GM12878 (cell line): ENCODE measurements around the gene ST6GAL2.

ENCODE experiments used
- MTA2 ChIP-seq: fragments of 450-650 bp; IDR thresholded peaks from 2 replicates; pipeline ENCODE4 v1.6.1; 2016; ENCODE audit warnings: low read depth, mild to moderate bottlenecking, moderate library complexity
- NFYA ChIP-seq: IDR thresholded peaks from 2 replicates; pipeline ENCODE4 v1.6.1; 2011; ENCODE audit warnings: low read depth, mild to moderate bottlenecking, low read length, improper control_type of control experiment, borderline replicate concordance
- POLR2A ChIP-seq: IDR thresholded peaks from 2 replicates; pipeline ENCODE4 v1.6.1; 2011; ENCODE audit warnings: low read depth, mild to moderate bottlenecking, low read length
- POLR2AphosphoS2 ChIP-seq: IDR thresholded peaks from 2 replicates; pipeline ENCODE4 v1.6.1; 2011; ENCODE audit warnings: low read depth, mild to moderate bottlenecking, low read length, improper control_type of control experiment, moderate library complexity
- TF ChIP-seq, protein P1 (sequence below): IDR thresholded peaks from 2 replicates; pipeline ENCODE4 v1.6.1; 2012; ENCODE audit warnings: mild to moderate bottlenecking, low read depth, low read length
- TF ChIP-seq, protein P2 (sequence below), 3 experiments: IDR thresholded peaks in 2 of 3; conservative IDR thresholded peaks in 1 of 3; 2 replicates each; pipeline ENCODE4 v1.5.1; 2011; ENCODE audit warnings: low read depth in 3 of 3, low read length in 3 of 3, mild to moderate bottlenecking in 3 of 3, control low read depth in 2 of 3, moderate library complexity in 2 of 3, inconsistent platforms in 1 of 3, mixed read lengths in 1 of 3; ENCODE audit not compliant: control insufficient read depth in 2 of 3, insufficient read depth in 1 of 3; ENCODE audit errors: extremely low read depth in 1 of 3
- TF ChIP-seq, protein P3 (sequence below): fragments of 450-650 bp; formaldehyde crosslinking; IDR thresholded peaks from 2 replicates; pipeline ENCODE4 v1.5.0; 2022; ENCODE audit warnings: mild to moderate bottlenecking, missing genetic modification characterization

DNA sequence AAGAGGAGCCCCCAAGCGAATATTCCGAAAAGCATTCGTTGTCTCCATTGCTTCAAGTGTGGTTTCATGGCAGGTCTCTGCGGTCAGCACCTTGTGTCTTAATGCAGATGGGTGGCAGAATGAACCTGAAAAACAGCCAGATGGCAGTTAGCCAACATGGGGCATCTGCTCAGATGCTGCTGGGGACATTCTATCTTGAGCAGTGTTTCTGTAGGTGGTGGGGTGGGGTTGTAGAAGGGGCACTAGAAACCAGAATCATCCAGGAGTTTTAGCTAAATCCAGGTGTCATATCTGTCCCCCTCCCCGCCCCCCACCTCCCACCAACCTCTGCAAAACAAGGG is 42.1 kb downstream of the ST6GAL2 start:
- TF ChIP-seq POLR2A (no peak), POLR2AphosphoS2 (no peak), NFYA (no peak), MTA2 (no peak)
- TF ChIP-seq, protein P1, sequence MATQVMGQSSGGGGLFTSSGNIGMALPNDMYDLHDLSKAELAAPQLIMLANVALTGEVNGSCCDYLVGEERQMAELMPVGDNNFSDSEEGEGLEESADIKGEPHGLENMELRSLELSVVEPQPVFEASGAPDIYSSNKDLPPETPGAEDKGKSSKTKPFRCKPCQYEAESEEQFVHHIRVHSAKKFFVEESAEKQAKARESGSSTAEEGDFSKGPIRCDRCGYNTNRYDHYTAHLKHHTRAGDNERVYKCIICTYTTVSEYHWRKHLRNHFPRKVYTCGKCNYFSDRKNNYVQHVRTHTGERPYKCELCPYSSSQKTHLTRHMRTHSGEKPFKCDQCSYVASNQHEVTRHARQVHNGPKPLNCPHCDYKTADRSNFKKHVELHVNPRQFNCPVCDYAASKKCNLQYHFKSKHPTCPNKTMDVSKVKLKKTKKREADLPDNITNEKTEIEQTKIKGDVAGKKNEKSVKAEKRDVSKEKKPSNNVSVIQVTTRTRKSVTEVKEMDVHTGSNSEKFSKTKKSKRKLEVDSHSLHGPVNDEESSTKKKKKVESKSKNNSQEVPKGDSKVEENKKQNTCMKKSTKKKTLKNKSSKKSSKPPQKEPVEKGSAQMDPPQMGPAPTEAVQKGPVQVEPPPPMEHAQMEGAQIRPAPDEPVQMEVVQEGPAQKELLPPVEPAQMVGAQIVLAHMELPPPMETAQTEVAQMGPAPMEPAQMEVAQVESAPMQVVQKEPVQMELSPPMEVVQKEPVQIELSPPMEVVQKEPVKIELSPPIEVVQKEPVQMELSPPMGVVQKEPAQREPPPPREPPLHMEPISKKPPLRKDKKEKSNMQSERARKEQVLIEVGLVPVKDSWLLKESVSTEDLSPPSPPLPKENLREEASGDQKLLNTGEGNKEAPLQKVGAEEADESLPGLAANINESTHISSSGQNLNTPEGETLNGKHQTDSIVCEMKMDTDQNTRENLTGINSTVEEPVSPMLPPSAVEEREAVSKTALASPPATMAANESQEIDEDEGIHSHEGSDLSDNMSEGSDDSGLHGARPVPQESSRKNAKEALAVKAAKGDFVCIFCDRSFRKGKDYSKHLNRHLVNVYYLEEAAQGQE = no peak
- TF ChIP-seq, protein P2, sequence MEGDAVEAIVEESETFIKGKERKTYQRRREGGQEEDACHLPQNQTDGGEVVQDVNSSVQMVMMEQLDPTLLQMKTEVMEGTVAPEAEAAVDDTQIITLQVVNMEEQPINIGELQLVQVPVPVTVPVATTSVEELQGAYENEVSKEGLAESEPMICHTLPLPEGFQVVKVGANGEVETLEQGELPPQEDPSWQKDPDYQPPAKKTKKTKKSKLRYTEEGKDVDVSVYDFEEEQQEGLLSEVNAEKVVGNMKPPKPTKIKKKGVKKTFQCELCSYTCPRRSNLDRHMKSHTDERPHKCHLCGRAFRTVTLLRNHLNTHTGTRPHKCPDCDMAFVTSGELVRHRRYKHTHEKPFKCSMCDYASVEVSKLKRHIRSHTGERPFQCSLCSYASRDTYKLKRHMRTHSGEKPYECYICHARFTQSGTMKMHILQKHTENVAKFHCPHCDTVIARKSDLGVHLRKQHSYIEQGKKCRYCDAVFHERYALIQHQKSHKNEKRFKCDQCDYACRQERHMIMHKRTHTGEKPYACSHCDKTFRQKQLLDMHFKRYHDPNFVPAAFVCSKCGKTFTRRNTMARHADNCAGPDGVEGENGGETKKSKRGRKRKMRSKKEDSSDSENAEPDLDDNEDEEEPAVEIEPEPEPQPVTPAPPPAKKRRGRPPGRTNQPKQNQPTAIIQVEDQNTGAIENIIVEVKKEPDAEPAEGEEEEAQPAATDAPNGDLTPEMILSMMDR (IDR thresholded peaks at IDR 0.05 in 2 of 3, conservative IDR thresholded peaks at IDR 0.05 in 1 of 3; ENCODE audit: control insufficient read depth in 2 of 3, extremely low read depth in 1 of 3, insufficient read depth in 1 of 3, low read depth in 3 of 3, low read length in 3 of 3) = no peak
- TF ChIP-seq, protein P3, sequence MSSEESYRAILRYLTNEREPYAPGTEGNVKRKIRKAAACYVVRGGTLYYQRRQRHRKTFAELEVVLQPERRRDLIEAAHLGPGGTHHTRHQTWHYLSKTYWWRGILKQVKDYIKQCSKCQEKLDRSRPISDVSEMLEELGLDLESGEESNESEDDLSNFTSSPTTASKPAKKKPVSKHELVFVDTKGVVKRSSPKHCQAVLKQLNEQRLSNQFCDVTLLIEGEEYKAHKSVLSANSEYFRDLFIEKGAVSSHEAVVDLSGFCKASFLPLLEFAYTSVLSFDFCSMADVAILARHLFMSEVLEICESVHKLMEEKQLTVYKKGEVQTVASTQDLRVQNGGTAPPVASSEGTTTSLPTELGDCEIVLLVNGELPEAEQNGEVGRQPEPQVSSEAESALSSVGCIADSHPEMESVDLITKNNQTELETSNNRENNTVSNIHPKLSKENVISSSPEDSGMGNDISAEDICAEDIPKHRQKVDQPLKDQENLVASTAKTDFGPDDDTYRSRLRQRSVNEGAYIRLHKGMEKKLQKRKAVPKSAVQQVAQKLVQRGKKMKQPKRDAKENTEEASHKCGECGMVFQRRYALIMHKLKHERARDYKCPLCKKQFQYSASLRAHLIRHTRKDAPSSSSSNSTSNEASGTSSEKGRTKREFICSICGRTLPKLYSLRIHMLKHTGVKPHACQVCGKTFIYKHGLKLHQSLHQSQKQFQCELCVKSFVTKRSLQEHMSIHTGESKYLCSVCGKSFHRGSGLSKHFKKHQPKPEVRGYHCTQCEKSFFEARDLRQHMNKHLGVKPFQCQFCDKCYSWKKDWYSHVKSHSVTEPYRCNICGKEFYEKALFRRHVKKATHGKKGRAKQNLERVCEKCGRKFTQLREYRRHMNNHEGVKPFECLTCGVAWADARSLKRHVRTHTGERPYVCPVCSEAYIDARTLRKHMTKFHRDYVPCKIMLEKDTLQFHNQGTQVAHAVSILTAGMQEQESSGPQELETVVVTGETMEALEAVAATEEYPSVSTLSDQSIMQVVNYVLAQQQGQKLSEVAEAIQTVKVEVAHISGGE (CRISPR knock-in tag) = no peak
